Medulla oblongata (tissue), 1 donor: ENCODE data around the gene ERICH4.
"Not testable (repeated sequence)": the region's sequence is repeated elsewhere in the genome, so short reads cannot be mapped to it uniquely, and the experiment has no call there.

Source experiments
- DNase-seq: peaks from one replicate; pipeline ENCODE4 v3.0.0-alpha.2; 2015; ENCODE audit errors: extremely low spot score

The ERICH4 gene, protein sequence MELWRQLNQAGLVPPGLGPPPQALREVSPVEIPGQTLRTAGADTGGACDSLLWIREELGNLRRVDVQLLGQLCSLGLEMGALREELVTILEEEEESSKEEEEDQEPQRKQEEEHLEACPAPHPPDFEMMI

DNA sequence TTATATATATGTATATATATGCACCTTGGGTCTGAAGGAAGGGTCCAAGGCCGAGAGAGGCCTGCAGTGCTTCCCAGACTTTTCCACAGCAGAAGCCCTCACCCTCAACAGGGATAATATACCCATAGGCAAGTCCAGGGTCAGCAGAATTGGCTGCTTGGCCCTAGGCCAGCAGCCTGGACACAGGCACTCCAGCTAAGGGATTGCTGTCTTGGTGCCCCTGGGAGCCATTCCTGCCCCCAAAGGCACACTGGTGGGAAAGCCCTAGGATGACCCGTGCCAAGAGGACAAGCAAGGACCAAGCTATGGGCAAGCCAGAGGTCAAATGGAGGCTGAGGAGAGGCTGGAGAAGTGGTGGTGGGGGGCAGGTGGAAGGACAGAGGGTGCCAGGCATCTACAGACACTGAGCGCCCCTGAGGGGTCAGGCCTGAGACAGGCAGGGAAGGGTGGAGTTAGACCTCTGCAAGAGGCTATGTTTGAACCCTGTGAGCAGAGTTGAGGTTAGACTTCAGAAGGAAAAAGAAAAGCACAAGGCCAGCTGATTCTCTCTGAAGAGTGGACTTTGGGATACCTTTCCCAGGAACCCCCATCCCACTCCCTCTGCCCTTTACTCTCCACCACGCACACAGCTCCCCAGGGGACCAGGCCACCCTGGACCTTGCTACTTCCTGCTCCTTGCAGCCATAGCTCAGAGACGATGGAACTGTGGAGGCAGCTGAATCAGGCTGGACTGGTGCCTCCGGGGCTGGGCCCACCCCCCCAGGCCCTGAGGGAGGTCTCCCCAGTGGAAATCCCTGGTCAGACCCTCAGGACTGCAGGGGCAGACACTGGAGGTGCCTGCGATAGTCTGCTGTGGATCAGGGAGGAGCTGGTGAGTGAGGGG lies at the start of gene ERICH4:
TSS of gene ERICH4 (plus strand) at position 684 of the 883 bp plus-strand sequence. CDS start at position 698, 14 bp downstream.
- DNase-seq = no peak

DNA sequence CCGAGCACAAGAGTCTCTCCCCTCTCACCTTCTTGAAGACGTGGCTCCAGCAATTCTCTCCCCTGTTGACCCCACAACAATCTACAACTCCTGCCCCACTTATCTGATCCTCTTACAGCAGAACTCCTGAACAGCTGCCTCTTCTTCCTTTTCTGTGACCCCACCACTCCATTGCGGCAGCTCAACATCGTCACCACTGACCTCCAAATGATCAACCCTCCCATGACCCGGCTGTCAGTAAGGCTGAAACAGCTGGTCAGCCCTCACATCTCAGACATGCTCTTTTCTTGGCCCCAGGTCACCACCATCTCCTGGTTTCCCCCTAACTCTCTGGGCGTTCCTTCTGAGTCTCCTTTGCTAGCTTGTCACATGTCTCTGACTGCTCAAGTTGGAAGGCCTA lies 47.6 kb upstream of the ERICH4 start:
- DNase-seq = no peak

DNA sequence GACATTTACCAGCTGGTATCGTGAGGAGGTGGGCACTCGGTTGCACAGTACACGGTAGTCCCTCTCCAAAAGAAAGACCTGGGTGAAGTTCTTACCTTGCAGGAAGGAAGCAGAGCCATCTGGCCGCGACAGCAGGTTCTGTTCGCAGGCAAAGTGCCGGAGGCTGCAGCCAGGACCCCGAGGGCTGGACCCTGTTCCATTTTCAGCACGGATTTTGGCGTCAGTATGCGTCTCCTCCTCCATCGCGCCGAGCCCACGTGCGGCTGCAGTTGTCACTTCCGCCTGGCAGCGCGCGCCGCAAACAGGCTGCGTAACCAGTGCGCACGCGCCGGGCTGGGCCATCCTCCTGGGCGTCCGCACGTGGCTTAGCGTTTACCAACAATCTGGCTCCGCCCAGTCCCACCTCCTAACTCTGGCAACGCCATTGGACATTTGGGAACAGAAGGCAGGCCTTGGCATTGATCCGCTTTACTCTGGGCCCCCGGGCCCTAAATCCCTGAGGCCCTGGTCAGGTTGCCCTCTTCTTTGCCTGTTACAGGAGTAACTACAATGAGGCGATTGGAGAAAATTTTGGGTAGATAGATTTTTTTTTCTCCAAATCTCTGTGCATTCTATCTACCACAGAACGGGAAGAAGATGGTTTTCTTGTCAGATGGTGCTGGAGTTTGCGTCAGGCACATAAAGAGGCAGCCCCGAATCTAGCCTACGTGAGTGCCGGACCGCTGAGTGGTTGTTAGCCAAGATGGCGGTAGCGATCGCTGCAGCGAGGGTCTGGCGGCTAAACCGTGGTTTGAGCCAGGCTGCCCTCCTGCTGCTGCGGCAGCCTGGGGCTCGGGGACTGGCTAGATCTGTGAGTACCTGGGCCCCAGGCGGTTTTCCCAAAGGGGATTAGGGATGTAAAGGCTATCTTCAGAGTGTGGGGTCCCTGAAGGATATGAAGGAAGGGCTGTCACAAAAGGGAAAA lies 45.6 kb upstream of the ERICH4 start, which contains the start of the genes BCKDHA and EXOSC5:
TSS of gene BCKDHA (plus strand) at position 733 of the 964 bp plus-strand sequence. CDS start at position 743, 10 bp downstream.
TSS of gene EXOSC5 (minus strand) at position 274 of the 964 bp plus-strand sequence. CDS start at position 243, 31 bp downstream.
- DNase-seq = peak; percentile 100

DNA sequence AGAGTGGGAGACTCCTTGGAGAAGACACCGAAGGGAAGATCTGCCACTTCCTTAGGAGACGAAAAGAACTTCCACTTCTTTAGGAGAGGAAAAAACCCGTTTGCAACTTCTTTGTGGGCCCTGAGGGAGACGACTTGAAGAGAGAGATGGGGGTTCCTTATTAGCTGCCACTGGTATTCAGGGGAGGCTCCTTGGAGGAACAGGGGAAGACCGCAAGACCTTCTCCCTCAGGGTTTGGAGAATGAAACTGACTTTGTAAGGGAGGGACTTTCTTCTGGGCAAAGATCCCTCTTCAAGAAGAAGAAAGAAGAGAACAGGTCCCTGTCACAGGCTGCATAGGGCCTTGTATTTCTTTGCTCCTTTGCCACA lies 44.9 kb upstream of the ERICH4 start:
- no peak for DNase-seq

DNA sequence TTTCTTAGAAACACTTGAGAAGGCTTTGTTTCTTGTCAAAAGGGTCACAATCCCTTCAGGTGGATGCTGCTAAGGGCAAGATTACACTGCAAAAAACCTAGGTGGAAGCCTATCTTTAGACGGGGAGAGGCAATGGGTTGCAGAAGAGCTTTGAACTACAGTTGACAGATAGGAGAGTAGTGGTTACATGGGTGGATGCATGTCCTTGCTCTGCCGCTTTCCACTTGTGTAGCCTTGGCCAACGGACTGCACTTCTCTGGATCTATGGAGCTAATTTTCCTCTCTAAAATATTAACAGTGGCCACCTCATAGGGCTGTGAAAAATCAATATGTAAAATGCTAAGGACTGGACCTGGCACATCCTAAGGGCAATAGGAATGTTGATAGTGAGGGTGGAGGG lies 44.4 kb upstream of the ERICH4 start:
- no peak for DNase-seq

DNA sequence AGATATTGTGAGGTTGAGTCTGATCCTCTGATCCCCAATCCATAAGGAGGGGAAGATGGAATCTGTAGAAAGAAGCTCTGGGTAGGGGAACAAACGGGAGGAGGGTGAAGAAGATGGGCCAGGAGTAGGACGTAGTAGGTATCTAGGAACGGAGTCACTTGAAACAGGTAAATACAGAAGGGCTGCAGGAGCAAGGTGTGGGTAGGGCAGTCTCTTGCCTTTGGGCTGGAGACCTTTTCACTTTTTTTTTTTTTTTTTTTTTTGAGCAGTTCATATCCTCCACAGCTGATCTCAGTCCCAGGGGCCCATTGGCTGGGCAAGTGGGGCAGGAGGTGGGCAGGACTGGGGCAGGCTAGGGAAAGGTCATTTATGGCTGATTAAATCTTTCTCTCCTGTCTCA lies 43.9 kb upstream of the ERICH4 start:
- DNase-seq = no peak

DNA sequence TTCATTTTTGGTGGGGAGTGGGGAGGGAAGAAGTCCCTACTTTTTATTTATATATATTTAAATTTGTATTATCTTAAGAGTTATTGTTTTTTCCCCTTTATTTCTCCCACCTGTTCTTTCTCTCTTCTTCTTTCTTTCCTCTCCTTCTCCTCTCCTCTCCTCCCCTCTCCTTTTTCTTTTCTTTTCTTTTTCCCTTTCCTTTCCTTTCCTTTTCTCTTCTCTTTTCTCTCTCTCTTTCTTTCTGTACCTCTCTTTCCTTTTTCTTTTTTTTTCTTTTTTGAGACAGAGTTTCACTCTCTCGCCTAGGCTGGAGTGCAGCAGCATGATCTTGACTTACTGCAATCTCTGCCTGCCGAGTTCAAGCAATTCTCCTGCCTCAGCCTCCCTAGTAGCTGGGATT lies 43.4 kb upstream of the ERICH4 start:
- DNase-seq = no peak

DNA sequence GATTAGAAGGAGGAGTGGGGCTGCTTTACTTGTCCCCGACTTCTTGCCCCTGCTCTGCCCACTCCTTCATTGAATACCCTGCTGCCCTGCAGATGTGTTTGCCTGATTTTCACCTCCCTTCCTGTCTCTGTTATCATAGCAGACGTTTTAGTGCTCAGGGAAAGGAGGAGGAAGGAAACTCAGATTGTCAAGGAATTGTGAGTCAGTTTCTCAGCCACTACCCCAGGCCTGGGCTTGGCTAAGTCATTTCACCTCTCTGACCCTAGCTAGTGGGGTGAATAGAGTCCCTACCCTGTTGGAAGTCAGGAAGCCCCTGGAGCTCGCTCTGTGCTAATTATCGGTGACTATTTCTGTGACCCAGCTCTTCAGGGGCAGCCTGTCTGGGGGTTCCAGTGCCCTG lies 41.5 kb upstream of the ERICH4 start:
- no peak for DNase-seq

DNA sequence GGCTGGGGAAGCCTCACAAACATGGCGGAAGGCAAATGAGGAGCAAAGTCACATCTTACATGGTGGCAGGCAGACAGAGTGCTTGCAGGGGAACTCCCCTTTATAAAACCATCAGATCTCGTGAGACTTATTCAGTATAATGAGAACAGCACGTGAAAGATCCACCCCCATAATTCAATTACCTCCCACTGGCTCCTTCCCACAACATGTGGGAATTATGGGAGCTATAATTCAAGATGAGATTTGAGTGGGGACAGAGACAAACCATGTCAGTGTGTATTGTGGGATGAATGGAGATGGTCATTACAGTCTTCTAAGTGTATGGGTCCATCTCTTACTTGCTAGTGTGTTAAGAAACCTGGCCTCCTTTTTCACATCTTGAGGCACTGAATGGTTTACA lies 40.9 kb upstream of the ERICH4 start:
- DNase-seq = no peak

DNA sequence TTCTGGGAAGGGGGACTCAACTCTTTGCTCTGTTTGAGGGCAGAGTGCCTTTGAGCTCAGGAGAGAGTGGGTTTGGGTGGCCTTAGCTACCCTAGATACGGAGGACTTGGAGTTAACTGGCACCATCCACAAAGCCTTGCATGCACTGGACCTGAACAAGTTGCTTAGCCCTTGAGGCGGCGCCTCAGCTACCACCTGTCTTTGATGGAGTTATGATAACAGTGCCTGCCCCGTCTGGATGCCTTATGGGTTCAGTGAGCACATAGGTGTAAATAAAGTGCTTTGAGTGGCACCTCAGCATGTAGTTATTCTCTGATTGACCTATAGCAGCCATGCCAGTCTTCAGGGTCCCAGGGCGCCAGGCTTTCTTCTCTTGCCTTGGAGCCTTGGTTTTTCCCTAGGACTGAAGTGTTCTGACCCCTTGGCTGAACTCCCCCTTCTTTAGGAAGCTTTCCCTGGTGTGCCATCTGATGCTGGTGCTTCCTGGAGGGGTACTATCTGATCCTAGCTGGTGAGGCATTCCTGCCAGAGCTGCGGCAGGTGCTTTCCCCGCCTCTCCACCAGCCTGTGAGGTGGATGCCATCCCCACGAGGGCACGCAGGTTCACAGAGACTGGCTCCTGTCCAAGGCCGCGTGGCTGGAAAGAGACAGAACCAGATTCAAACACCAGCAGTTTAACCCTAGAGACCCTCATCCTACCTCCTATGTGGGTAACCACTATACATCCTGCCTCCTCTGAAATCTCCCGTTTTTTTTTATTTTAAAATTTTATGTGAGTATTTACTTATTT lies 39.6 kb upstream of the ERICH4 start:
- no peak for DNase-seq

DNA sequence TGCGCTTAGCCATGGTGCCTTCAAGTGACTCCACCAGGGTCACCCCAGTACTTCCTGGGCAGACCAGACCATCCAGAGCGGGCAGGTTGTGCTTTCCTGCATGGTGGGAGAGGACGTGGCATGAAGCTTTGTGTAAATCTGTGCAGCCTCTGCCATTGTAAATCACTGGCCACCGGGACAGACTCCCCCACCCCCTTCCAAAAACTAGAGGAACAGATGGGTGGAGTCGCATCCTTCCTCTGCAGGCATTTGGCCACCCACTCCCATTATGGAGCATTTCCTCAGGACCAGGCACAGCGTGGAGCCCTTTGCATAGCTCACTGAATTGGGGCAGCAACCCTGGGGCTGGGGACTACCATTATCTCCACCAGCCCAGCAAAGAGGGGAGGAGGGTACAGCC lies 37.2 kb upstream of the ERICH4 start:
- DNase-seq = no peak

DNA sequence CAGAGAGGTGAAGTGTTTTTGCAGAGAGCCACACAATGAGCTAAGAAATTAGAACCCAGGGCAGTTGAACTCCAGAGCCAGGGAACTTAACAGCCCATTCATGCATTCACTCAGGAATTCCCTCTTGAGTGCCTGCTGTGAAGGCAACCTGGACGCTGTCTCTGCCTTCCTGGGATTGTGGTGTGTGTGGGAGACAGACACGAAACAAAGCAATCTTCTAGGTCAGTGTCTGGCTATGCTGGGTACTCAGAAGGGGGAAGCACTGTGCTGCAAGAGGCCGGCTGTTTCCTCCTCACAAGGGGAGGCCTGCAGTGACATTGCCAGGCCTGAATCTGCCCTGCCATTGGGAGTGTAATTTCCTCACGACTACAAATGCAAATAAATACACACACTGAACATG lies 35.7 kb upstream of the ERICH4 start:
- DNase-seq = peak; percentile 21

DNA sequence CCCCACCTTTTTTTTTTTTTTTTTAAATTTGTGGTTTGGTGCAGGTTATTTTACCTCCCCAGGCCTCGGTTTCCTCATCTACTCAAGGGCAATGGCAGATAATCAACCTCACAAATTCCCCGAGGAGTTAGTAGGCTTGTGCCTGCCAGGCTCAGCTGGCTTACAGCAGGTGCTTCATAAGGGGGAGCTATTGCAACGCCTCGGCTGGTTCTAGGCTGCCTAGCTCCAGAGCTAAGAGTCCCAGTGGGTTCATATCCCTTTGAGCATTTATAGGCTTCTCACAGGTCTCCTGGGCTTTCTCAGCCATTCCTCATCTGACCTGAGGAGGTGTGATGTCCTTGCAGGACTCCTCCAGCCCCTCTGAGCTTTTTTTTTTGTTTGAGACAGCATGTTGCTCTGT lies 34.7 kb upstream of the ERICH4 start:
- no peak for DNase-seq

DNA sequence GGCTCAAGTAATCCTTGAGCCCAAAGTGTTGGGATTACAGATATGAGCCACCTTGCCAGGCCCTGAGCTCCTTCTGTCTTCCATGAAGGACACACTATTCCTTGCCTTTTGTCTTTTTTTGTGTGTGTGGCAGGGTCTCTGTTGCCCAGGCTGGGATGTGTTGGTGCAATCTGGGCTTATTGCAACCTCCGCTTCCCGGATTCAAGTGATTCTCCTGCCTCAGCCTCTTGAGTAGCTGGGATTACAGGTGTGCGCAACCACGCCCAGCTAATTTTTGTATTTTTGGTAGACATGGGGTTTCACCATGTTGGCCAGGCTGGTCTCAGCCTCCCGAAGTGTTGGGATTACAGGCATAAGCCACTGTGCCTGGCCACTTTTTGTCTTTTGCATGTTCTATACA lies 34.1 kb upstream of the ERICH4 start:
- DNase-seq = not testable (repeated sequence)

DNA sequence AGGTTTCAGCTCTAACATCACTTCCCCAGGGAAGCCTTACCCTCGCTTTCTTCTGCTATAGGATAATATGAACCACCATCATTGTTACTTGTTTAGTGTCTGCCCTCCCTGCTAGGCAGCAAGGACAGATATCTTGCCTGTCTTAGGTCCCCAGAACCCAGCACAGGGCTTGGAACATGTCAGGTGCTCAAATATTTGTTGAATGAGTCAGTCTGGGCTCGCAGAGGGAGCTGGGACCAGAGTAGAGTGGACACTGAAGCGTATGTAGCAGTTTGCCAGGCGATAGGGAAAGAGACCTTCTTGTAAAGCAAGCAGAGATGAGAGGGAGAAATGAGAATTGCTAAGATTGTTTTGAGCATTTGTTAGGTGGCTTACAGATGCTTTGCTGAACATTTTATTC lies 33.7 kb upstream of the ERICH4 start:
- no peak for DNase-seq

DNA sequence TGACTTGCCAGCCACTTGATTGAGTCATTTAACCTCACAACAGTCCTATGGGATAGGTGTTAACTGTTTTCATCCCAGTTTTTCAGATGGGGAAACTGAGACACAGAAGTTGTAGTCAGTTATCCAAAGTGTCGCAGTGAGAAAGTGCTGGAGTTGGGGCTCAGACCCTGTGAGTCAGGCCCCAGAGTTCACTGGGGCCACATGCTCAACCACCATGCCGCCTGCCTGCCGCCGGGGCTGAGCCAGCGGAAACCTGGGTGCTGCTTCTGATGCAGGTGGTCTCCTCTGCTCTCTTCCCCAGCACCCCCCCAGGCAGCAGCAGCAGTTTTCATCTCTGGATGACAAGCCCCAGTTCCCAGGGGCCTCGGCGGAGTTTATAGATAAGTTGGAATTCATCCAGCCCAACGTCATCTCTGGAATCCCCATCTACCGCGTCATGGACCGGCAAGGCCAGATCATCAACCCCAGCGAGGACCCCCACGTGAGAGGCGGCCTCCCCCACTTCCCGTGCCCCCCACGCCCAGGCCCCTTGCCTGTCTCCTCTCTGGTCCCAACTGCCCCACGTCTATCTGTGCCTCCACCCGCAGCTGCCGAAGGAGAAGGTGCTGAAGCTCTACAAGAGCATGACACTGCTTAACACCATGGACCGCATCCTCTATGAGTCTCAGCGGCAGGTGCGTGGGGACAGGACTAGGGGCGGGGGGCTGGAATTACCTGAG lies 32.5 kb upstream of the ERICH4 start:
- no peak for DNase-seq

DNA sequence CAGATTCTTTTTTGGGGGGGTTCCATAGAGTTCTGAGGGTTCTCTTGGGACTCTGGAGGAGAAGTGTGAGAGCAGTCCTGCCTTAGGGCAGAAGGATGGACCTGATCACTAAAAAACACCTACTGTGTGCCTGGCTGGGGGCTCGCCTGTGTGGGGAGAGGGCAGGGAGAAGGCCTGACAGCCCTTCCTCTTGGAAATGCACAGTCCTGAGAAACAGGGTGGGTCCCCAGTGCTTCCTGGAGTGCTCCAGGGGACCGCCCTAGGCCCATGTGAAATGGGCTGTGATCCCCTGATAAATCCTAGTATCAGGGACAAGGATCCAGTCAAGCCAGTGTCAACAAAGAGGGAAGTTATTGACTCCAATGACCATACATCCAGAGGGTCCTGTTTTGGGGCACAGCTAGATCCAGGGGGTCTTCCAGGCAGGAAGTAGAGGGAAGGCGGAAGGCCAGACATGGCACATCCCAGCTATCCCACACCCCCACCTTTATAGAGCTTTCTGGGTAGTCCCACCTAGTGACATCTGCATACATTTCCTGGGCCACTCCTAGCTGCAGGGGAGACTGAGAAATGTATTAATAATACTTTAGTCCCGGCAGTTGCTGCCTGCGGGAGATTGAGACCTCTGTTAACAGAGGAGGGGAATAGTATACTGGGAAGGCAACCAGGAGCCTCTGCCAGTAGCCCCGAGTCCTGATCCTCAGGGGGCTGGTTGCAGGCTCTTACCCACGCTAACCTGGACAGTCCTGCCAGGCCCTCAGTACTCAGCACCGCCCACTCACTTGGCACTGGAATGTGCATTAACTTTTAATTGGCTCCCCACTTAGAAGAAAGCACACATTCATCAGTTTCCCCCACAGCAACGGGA lies 31.6 kb upstream of the ERICH4 start:
- no peak for DNase-seq

DNA sequence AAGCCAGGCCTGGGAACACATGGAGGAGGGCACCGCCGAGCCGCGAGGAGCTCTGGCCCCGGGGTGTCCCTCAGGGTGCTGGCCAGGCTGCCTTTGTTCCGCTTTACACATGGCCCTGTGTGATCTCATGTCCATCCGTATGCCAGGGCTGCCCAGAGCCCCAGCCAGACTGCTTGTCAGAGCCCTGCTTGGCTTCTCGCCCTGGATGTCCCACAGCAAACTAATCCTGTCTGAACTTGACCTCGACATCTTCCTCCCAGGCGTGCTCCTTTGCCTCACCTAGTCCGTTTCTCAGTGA lies 31.0 kb upstream of the ERICH4 start:
- peak; percentile 55 for DNase-seq

DNA sequence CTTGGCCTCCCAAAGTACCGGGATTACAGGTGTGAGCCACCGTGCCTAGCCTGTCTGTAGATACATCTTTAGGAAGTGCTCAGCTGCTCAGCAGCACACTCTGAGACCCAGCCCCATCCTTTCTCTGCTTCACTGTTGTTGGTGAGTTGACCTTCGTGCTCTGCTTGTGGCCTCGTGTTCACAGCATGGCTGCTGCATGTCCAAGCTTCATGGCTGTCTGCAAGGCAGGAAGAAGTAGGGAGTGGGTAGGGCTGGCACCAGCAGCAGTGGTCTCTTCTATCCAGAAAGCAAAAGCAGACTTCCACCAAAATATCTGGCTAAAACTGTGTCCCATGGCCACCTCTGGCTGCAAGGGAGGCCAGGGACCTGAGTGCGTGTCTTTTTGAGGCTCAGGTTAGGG lies 30.0 kb upstream of the ERICH4 start:
- no peak for DNase-seq

DNA sequence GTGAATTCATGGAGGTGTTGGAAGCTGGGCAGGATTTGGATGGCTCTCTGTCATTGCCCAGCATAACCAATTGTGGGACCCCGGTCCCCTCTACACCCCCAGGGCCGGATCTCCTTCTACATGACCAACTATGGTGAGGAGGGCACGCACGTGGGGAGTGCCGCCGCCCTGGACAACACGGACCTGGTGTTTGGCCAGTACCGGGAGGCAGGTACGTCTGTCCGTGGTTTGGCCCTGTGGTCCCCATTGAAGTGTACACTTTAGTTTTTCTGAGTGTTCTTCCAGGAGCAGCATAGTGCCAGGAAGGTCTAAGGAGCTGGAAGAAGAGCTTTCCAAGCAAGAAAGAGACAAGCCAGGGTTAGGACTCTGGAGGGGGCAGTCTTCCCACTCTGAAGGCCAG lies 29.0 kb upstream of the ERICH4 start:
- no peak for DNase-seq
